ENCODE data around the gene EFNA1.
A peak's percentile ranks its signal among the peaks of the same experiment; 100 is the strongest.
"Not testable (repeated sequence)": the region's sequence is repeated elsewhere in the genome, so short reads cannot be mapped to it uniquely, and the experiment has no call there.

Gene EFNA1

GRCh38 chr1:155145491-155145890 is 17.8 kb downstream of the EFNA1 start:
- DNase-seq (ENCODE audit: low read depth in 2 of 2): no peak

- DNase-seq (ENCODE audit: low read depth in 2 of 2): not testable (repeated sequence)
Measured at GRCh38 chr1:155155996-155156643, 28.4 kb downstream of the EFNA1 start.

DNA sequence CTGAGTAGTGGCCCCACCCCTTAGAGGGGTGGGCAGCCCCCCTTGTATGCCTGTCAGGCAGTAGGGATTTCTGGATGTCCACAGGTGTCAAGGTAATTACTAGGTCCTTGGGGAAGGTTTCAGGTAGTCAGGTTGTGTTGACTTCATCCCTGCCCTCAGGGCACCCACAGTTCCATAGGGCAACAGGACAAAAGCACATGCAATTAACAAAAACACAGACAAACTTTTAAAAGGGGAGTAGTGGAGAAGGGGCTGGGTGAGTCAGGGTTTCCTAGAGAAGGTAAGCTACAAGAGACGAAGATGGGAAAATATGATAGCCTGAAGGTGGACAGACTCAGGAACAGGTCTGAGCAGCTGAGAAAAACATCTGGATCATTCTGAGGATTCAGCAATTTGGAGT is 31.3 kb downstream of the EFNA1 start:
- DNase-seq (ENCODE audit: low read depth in 2 of 2): no peak

DNA sequence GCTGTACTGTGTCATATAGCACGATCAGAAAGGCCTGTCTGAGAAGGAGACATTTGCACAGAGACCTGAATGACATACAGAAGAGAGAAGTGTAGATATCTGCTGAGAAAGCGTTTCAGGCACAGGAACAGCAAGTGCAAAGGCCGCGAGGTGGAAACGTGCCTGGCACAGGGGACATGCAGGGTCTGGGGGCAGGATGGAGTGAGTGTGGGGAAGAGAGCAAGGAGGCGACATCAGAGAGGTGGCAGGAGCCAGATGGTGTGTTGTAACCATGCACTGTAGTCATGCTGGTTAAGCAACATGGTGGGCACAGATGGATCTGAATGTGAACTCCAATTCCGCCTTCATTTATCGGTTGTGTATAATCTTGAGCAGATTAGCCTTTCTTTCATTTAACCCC is 32.5 kb downstream of the EFNA1 start:
- DNase-seq (ENCODE audit: low read depth in 2 of 2): no peak

- not testable (repeated sequence) for DNase-seq (ENCODE audit: low read depth in 2 of 2)
Measured at GRCh38 chr1:155162631-155163030, 35.0 kb downstream of the EFNA1 start.

DNA sequence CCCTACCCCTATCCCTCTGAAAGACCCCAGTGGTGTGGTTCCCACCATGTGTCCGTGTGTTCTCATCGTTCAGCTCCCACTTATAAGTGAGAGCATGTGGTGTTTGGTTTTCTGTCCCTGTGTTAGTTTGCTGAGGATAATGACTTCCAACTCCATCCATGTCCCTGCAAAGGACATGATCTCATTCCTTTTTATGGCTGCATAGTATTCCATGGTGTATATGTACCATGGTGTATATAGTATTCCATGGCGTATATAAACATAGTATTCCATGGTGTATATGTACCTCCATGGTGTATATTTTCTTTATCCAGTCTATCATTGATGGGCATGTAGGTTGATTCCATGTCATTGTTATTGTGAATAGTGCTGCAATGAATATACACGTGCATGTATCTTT is 36.1 kb downstream of the EFNA1 start:
- not testable (repeated sequence) for DNase-seq (ENCODE audit: low read depth in 2 of 2)

GRCh38 chr1:155164625-155165024 is 36.9 kb downstream of the EFNA1 start:
- DNase-seq (ENCODE audit: low read depth in 2 of 2): not testable (repeated sequence)

DNA sequence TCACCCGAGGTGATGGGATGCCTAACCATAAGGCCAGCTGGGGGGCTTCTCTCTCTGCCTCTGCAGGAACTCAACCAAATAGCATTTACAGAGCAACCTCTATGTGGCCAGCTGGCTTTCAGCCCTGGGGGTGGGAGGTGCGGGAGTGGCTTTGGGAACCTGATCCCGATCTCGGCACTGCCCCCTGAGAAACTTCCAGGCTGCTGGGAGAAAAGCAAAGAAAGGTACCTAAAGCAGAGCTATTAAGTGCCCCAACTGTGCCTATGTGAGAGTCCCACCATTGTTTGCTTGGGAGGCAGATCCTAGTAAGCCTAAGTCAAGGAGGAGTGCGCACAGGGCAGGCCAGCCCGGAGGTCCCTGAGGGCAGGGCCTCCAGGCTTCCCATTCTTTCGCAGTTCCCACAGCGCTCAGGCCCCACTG is 38.4 kb downstream of the EFNA1 start:
- DNase-seq (ENCODE audit: low read depth in 2 of 2): no peak

GRCh38 chr1:155166471-155167165 is 38.9 kb downstream of the EFNA1 start:
- no peak for DNase-seq (ENCODE audit: low read depth in 2 of 2)

GRCh38 chr1:155167166-155168104 is 39.8 kb downstream of the EFNA1 start:
- DNase-seq (ENCODE audit: low read depth in 2 of 2): peak; percentile 47 to 48

DNA sequence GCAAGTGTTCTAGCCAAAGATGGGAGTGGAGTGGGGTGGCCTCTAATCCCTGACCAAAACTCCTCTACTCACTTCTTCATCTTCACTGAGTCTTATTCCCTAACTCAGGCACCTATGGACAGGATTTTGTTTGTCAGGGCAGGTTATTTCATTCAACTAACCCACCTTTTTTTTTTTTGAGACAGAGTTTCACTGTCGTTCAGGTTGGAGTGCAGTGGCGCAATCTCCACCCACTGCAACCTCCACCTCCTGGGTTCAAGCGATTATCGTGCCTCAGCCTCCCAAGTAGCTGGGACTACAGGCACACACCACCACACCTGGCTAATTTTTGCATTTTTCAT is 40.4 kb downstream of the EFNA1 start:
- DNase-seq (ENCODE audit: low read depth in 2 of 2): not testable (repeated sequence)

- no peak for DNase-seq (ENCODE audit: low read depth in 2 of 2)
Measured at GRCh38 chr1:155168456-155169210, 41.0 kb downstream of the EFNA1 start.

GRCh38 chr1:155169541-155169940 is 41.9 kb downstream of the EFNA1 start:
- no peak for DNase-seq (ENCODE audit: low read depth in 2 of 2)

DNA sequence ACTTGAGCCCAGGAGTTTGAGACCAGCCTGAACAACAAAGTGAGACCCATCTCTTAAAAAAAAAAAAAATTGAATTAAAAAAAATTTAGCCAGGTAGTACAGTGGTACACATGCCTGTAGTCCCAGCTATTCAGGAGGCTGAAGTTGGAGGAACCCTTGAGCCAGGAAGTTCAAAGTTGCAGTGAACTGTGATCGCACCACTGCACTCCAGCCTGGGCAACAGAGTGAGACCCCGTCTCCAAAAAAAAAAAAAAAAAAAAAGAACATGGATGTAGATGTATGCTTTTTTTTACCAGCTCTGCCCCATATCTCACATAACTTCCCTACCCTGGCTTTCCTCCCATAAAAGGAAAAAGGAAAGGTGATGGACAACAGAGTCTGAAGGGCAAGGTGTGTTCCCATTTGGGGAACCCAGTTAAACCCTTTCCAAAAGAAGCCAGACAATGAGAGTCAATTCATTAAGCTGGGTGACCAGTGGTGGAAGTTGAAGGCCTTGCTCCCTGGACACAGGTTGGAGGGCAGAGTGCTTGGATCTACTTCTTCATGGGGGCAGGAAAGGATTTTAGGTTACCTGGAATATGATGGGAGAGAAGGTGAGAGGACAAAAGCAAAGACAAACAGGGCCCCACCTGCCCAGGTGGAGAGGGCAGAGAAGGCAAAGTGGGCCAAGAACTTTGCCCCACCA is 42.6 kb downstream of the EFNA1 start:
- DNase-seq (ENCODE audit: low read depth in 2 of 2): no peak

DNA sequence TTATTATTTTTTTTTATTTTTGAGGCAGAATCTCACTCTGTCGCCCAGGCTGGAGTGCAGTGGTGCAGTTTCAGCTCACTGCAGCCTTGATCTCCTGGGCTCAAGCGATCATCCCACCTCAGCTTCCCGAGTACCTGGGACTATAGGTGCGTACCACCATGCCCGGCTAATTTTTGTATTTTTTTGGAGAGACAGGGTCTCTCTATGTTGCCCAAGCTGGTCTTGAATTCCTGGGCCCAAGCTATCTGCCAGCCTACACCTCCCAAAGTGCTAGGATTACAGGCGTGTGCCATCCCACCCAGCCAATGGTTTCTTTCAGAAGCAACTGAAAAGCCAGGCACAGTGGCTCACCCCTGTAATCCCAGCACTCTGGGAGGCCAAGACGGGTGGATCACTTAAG is 43.1 kb downstream of the EFNA1 start:
- DNase-seq (ENCODE audit: low read depth in 2 of 2): no peak

DNA sequence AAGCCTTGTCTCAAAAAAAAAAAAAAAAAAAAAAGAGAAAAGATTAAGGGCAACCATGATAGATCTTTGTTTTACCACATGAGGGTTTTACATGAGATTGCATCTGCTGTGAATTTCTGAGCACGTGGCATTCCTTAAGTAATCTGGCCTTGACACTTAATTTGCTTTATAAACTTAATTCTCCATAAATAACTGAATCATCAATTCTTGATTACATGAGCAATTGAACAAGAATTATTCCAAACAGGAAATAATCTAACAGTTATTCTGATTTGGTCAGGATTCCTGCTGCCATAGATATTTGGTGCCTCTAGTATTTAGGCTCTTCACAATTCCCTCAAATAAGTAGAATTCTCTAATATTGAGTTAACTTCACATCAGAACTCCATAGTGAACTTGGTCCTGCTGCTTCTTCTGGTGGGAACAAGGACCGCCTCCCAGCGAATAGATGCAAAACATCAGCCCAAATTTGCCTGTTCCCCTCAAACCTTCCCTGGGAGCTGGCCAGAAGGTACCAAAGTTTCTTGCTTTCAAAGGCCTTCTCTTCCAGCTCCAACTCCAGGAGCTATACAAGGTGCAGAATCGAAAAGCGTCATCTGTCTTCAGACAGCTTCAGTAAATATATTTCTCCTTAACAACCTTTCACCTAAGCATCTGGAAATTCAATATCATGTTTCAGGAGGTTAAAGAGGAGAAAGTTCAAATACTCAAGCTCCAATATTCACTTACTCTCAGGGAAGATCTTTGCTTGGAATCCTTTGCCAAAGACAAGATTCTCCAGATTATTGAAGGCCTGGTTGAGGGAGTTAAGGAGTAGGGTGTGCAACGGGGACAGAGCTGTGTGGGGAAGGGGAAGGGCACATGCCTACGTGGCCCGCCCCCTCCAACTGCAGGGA is 44.4 kb downstream of the EFNA1 start:
- no peak for DNase-seq (ENCODE audit: low read depth in 2 of 2)

GRCh38 chr1:155172732-155173477 is 45.2 kb downstream of the EFNA1 start, which contains the start of gene KRTCAP2:
TSS of gene KRTCAP2 (minus strand) at chr1:155173304. CDS start at chr1:155173224, 80 bp downstream.
- DNase-seq (ENCODE audit: low read depth in 2 of 2): peak; percentile 89 to 92

DNA sequence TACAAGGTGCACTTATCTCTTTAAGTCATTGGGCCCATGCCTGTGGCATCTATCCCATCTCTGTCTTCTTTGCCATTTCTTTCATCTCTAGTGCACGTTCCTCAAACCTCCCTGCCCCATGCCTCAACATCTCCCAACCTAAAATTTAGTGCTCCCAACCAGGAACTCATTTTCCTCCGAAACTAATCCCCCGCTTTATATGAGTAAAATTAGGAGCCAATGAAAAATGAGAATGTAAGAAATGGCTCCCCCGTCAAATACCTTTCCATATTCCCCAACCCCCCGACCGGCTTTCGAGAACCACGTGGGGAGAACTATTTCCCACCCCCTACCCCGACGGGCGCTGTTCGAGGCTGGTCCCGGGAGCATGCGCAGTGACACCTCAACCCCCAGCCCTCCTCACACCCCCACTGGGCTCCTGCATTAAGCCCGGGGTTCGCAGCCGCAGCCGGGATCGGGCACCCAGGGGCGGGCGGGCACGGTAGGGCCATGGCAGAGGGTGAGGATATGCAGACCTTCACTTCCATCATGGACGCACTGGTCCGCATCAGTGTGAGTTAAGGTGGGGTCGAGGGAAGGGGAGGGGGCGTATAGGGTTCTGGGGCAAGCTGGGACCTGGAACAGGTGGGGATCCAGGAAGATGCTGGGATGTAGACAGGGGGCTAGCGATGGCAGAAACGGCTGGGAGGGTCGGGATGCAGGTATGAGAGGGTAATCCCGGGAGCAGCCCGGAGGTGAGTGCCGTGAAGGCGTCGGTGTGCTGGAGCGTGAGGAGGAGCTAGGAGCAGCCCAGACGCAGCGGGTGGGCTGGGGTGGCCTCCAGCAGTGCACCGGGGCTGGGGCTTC is 46.0 kb downstream of the EFNA1 start, which contains the start of gene TRIM46:
Gene TRIM46, plus strand, starts transcription at position 372 of the 846 bp plus-strand sequence. Its CDS starts 118 bp downstream, at position 490.
- peak; percentile 43 to 46 for DNase-seq (ENCODE audit: low read depth in 2 of 2)
